ENCODE data around the gene SRP9. TPM values are rescaled to one million over a fixed set of nuclear protein-coding genes. Genes with fewer than 3 reads are reported as not detected.
"Not testable (repeated sequence)": the region's sequence is repeated elsewhere in the genome, so short reads cannot be mapped to it uniquely, and the experiment has no call there.

SRP9 gene
- total RNA-seq, 1 donor from 2014 or later: 200 TPM

DNA sequence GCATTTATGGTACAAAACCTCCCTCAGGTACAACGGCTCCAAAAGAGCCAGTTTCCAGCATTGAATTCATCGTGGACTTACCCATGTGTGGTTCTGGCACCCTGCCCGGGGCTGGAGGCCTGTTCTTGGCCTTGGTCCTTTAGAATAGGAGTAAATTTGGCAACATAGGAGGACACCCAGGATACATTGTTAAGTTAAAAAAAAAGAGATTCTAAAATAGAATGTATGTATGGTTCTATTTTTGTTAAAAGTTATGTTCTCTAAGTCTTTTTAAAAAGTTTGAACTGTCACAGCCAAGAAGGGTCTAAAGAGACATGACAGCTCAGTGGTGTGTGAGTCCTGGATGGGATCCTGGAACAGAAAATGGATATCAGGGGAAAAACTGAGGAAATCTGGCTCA is 58.2 kb downstream of the SRP9 start:
- Mint-ChIP-seq H3K27ac (ENCODE audit: unreplicated experiment) (peak overlapping the region; percentile 57), H3K36me3 (ENCODE audit: low read depth) (peaks cover 15% of the 10 kb centered on the region), H3K4me3 (ENCODE audit: unreplicated experiment) (no peak overlapping the region), H3K4me1 (ENCODE audit: low read depth) (peaks cover 20% of the 10 kb centered on the region), H3K27me3 (ENCODE audit: low read depth) (no peaks in the 10 kb centered on the region), H3K9me3 (ENCODE audit: low read depth) (no peaks in the 10 kb centered on the region)
- TF ChIP-seq, protein P1, sequence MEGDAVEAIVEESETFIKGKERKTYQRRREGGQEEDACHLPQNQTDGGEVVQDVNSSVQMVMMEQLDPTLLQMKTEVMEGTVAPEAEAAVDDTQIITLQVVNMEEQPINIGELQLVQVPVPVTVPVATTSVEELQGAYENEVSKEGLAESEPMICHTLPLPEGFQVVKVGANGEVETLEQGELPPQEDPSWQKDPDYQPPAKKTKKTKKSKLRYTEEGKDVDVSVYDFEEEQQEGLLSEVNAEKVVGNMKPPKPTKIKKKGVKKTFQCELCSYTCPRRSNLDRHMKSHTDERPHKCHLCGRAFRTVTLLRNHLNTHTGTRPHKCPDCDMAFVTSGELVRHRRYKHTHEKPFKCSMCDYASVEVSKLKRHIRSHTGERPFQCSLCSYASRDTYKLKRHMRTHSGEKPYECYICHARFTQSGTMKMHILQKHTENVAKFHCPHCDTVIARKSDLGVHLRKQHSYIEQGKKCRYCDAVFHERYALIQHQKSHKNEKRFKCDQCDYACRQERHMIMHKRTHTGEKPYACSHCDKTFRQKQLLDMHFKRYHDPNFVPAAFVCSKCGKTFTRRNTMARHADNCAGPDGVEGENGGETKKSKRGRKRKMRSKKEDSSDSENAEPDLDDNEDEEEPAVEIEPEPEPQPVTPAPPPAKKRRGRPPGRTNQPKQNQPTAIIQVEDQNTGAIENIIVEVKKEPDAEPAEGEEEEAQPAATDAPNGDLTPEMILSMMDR (IDR thresholded peaks at IDR 0.05): no peak
- no peak for DNase-seq (ENCODE audit: low spot score)

DNA sequence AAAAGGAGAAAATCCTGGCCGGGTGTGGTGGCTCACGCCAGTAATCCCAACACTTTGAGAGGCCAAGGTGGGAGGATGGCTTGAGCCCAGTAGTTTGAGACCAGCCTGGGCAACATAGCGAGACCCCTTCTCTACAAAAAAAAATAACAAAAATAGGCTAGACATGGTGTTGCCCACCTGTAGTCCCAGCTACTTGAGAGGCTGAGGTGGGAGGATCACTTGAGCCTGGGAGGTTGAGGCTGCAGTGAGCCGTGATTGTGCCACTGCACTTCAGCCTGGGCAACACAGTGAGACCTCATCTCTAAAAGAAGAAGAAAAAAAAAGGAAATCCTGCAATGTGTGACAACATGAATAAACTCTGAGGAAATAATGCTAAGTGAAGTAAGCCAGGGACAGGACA is 58.7 kb downstream of the SRP9 start:
- H3K27me3 Mint-ChIP-seq (ENCODE audit: low read depth); H3K27ac Mint-ChIP-seq (ENCODE audit: unreplicated experiment); DNase-seq (ENCODE audit: low spot score); H3K4me3 Mint-ChIP-seq (ENCODE audit: unreplicated experiment); H3K9me3 Mint-ChIP-seq (ENCODE audit: low read depth): not testable (repeated sequence)
- Mint-ChIP-seq H3K4me1 (ENCODE audit: low read depth) (peaks cover 20% of the 10 kb centered on the region), H3K36me3 (ENCODE audit: low read depth) (peaks cover 11% of the 10 kb centered on the region)

DNA sequence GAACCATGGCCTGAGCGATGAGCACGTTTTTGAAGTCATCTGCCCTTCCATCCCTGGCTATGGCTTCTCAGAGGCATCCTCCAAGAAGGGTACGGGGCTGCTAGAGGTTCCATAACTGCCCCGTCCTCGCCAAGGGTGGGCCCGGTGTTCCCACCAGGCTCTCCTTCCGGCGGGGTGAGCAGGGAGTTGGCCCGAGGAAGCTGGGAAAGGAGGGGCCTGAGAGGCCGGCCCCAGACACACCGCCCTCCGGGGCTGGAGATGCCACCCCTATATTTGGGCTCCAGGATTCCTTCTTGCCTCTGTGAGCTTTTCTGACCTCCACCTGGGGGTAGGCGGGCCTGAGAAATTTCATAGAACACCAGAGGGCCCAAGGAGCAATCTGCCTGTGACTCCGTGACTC is 61.2 kb downstream of the SRP9 start:
- TF ChIP-seq, protein P1 (IDR thresholded peaks at IDR 0.05): no peak
- Mint-ChIP-seq H3K9me3 (ENCODE audit: low read depth) (no peaks in the 10 kb centered on the region), H3K27me3 (ENCODE audit: low read depth) (no peaks in the 10 kb centered on the region), H3K27ac (ENCODE audit: unreplicated experiment) (no peak overlapping the region), H3K36me3 (ENCODE audit: low read depth) (peaks cover 3% of the 10 kb centered on the region), H3K4me3 (ENCODE audit: unreplicated experiment) (no peak overlapping the region), H3K4me1 (ENCODE audit: low read depth) (peaks cover 20% of the 10 kb centered on the region)
- DNase-seq (ENCODE audit: low spot score): no peak

Other genes with a start within 250 kb of the SRP9 start
- gene ENAH, start 124.7 kb upstream of the SRP9 start, total RNA-seq: 208 to 457 TPM (median 434 TPM) in 3 replicates
- 61.8 to 69.1 TPM (median 67.0 TPM) in 3 replicates for gene EPHX1, start 32.3 kb downstream of the SRP9 start, total RNA-seq
- 48.4 to 52.5 TPM (median 50.3 TPM) in 3 replicates for gene TMEM63A, start 104.6 kb downstream of the SRP9 start, total RNA-seq
- 0.56 to 2.2 TPM (median 0.99 TPM) in 3 replicates for gene LEFTY1, start 111.3 kb downstream of the SRP9 start, total RNA-seq
- gene PYCR2, start 146.4 kb downstream of the SRP9 start, total RNA-seq: 43.4 to 52.4 TPM (median 43.5 TPM) in 3 replicates
- 10.2 to 39.6 TPM (median 38.3 TPM) in 3 replicates for gene LEFTY2, start 163.4 kb downstream of the SRP9 start, total RNA-seq
- 20.8 to 21.9 TPM (median 21.5 TPM) in 3 replicates for gene SDE2, start 221.5 kb downstream of the SRP9 start, total RNA-seq

All from chondrocyte (in vitro differentiated cells).